ENCODE data around the gene BLNK.
"Not testable (repeated sequence)": the region's sequence is repeated elsewhere in the genome, so short reads cannot be mapped to it uniquely, and the experiment has no call there.

The BLNK gene

DNA sequence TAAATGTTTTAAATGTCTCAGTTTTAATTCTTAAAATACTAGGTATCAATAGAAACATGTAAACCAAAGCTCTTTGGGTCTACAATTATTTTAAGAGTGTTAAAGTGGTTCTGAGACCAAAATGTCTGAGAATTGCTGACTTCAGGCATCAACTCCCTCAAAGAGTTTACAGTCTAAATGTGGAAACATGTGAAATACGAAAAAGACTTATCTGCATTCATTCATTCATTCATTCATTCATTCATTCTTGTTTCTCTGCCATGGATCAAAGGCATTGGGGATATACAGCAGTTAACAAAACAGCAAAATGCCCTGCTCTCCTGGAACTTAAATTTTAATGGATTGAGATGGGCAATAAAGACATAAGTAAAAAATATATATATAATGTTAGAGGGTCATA, 69.8 kb downstream of the BLNK start:
- Histone ChIP-seq H3K9ac (ENCODE audit: low read length) (no peak overlapping the region), H3K4me1 (ENCODE audit: control insufficient read depth, insufficient read depth, low read length) (no peaks in the 10 kb centered on the region), H3K27ac (ENCODE audit: low read depth, low read length) (no peak overlapping the region), H3K36me3 (ENCODE audit: control insufficient read depth, insufficient read depth, low read length) (peaks cover 2% of the 10 kb centered on the region), H3K4me3 (ENCODE audit: low read length) (no peak overlapping the region), H3K27me3 (ENCODE audit: control insufficient read depth, insufficient read depth, low read length) (no peaks in the 10 kb centered on the region)

DNA sequence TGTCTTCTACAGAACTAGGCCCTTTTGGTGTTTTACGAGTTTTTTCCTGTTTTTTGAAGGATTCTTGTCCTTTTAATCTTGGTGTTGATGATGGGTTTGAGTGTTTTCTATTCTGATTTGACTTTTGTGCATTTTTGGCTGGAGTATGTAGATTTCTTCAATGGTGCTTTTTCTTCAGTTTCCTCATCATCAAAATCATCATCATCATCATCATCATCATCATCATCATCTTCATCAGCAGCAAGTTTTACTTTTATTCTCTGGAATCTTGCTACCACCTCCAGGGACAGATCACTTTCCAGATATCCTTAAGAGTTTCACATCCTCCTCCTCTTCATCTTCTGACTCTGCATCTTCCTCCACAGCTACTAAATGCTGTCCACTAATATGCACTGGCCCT, 81.9 kb downstream of the BLNK start:
- not testable (repeated sequence) for H3K4me1 ChIP-seq (ENCODE audit: control insufficient read depth, insufficient read depth, low read length); H3K4me3 ChIP-seq (ENCODE audit: low read length); H3K27me3 ChIP-seq (ENCODE audit: control insufficient read depth, insufficient read depth, low read length); H3K9ac ChIP-seq (ENCODE audit: low read length); H3K36me3 ChIP-seq (ENCODE audit: control insufficient read depth, insufficient read depth, low read length); H3K27ac ChIP-seq (ENCODE audit: low read depth, low read length)

DNA sequence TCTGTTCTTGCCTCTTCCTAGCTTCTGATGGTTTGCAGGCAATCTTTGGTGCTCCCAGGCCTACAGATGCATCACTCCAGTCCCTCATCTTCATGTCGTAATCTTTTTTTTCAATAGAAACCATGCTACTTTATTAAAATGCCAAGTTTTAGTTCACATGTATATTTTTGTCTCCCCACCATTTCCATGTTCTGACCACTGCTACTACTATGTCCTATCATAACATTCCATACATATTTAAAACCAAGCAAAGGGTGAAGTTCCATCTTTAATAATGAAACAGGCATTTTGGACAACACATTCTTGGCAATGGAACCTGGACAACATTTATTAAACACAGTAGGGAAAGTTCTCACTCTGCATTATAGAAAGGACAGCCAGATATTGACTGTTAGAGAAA, 82.5 kb downstream of the BLNK start:
- Histone ChIP-seq H3K27ac (ENCODE audit: low read depth, low read length) (no peak overlapping the region), H3K4me1 (ENCODE audit: control insufficient read depth, insufficient read depth, low read length) (no peaks in the 10 kb centered on the region), H3K4me3 (ENCODE audit: low read length) (no peak overlapping the region), H3K27me3 (ENCODE audit: control insufficient read depth, insufficient read depth, low read length) (no peaks in the 10 kb centered on the region), H3K36me3 (ENCODE audit: control insufficient read depth, insufficient read depth, low read length) (no peaks in the 10 kb centered on the region), H3K9ac (ENCODE audit: low read length) (no peak overlapping the region)

DNA sequence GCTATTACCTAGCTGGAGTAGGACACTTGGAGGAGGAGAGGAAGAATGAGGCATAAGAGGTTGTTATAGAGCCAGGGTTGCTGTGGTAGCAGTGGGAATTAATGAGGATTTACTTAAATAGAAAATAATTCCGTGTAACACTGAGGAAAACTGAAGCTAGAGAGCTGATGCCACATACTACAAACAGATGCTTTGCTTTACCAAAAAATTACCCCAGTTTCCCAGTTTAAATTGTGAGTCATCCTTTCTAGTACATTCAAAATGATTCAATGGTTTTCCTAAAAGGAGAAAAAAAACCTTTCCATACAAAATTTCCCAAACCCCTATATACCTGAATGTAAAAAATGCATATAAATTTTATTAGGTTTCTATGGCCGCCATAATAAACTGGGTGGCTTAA, 82.9 kb downstream of the BLNK start:
- no peak overlapping the region for H3K4me3 ChIP-seq (ENCODE audit: low read length)
- H3K36me3 ChIP-seq (ENCODE audit: control insufficient read depth, insufficient read depth, low read length): no peaks in the 10 kb centered on the region
- no peaks in the 10 kb centered on the region for H3K27me3 ChIP-seq (ENCODE audit: control insufficient read depth, insufficient read depth, low read length)
- H3K9ac ChIP-seq (ENCODE audit: low read length): no peak overlapping the region
- H3K27ac ChIP-seq (ENCODE audit: low read depth, low read length): no peak overlapping the region
- H3K4me1 ChIP-seq (ENCODE audit: control insufficient read depth, insufficient read depth, low read length): no peaks in the 10 kb centered on the region

DNA sequence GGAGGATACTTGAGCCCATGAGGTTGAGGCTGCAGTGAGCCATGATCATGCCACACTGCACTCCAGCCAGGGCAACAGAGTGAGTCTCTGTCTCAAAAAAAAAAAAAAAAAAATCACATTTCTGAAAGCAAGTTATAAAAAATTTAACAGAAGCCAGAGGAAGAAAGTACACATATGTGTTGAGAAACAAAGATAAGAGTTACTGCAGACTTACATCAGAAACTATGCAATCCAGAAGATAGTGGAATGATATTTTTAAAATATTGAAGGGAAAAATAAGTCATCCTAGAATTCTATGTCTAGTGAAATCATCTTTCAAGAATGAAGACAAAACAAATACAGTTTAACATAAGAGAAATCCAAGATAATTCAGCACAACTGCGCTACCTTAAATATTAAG, 94.4 kb downstream of the BLNK start:
- no peaks in the 10 kb centered on the region for H3K36me3 ChIP-seq (ENCODE audit: control insufficient read depth, insufficient read depth, low read length)
- no peak overlapping the region for H3K9ac ChIP-seq (ENCODE audit: low read length)
- H3K27me3 ChIP-seq (ENCODE audit: control insufficient read depth, insufficient read depth, low read length): no peaks in the 10 kb centered on the region
- no peak overlapping the region for H3K27ac ChIP-seq (ENCODE audit: low read depth, low read length)
- H3K4me1 ChIP-seq (ENCODE audit: control insufficient read depth, insufficient read depth, low read length): no peaks in the 10 kb centered on the region
- no peak overlapping the region for H3K4me3 ChIP-seq (ENCODE audit: low read length)

DNA sequence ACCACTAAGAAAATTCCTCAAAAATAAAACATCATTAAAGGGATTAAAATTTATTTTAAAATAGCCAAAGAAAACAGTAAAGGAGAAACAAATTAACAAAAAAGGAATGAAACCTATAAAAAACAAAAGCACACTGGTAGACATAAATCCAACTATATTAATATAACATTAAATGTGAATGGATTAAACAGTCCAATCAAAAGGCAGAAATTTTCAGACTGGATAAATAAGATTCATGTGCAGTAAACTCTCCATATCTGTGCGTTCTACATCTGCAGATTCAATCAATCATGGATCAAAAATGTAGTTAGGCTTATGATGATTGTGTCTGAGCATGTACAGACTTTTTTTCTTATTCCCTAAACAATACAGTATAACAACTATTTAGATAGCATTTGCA, 98.7 kb downstream of the BLNK start:
- H3K9ac ChIP-seq (ENCODE audit: low read length): no peak overlapping the region
- H3K36me3 ChIP-seq (ENCODE audit: control insufficient read depth, insufficient read depth, low read length): no peaks in the 10 kb centered on the region
- H3K27ac ChIP-seq (ENCODE audit: low read depth, low read length): no peak overlapping the region
- no peaks in the 10 kb centered on the region for H3K4me1 ChIP-seq (ENCODE audit: control insufficient read depth, insufficient read depth, low read length)
- H3K4me3 ChIP-seq (ENCODE audit: low read length): no peak overlapping the region
- H3K27me3 ChIP-seq (ENCODE audit: control insufficient read depth, insufficient read depth, low read length): no peaks in the 10 kb centered on the region

DNA sequence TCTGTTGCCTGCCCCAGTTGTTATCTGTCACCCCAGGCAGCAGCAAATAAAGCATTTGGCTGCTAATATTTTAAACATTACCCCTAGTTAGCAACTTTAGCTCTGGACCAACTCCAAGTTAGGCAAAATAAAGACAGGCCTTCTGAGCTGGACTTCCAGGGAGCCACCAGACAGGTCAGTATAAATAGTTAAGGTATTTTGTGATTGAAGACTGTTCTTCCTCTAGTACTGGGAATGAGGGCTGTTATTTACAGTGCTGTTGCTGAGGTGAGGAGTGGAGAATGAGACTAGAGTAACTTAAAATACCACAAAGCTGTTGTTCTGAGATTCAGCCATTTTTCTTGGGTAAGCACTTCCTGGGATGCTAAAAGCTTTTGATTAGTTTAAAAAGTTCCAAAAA, 101.1 kb downstream of the BLNK start:
- Histone ChIP-seq H3K9ac (ENCODE audit: low read length) (no peak overlapping the region), H3K4me1 (ENCODE audit: control insufficient read depth, insufficient read depth, low read length) (no peaks in the 10 kb centered on the region), H3K27ac (ENCODE audit: low read depth, low read length) (no peak overlapping the region), H3K27me3 (ENCODE audit: control insufficient read depth, insufficient read depth, low read length) (no peaks in the 10 kb centered on the region), H3K4me3 (ENCODE audit: low read length) (no peak overlapping the region), H3K36me3 (ENCODE audit: control insufficient read depth, insufficient read depth, low read length) (no peaks in the 10 kb centered on the region)

DNA sequence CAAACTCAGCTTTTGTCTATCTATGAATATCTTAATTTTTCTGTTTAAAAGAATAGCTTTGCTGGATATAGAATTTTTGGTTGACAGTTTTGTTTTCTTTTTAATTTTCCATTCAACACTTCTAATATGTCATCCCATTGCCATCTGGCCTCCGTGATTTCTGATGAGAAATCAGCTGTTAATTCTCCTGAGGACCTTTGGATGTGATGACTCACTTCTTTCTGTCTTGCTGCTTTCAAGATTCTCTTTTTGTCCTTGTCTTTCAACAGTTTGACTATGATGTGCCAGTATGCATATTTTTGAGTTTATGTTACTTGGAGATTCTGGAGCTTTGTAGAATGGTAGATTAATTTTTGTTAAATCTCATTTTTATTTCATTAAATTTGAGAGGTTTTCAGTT, 102.8 kb downstream of the BLNK start:
- no peak overlapping the region for H3K27ac ChIP-seq (ENCODE audit: low read depth, low read length)
- H3K27me3 ChIP-seq (ENCODE audit: control insufficient read depth, insufficient read depth, low read length): no peaks in the 10 kb centered on the region
- no peak overlapping the region for H3K4me3 ChIP-seq (ENCODE audit: low read length)
- no peaks in the 10 kb centered on the region for H3K36me3 ChIP-seq (ENCODE audit: control insufficient read depth, insufficient read depth, low read length)
- no peaks in the 10 kb centered on the region for H3K4me1 ChIP-seq (ENCODE audit: control insufficient read depth, insufficient read depth, low read length)
- no peak overlapping the region for H3K9ac ChIP-seq (ENCODE audit: low read length)

DNA sequence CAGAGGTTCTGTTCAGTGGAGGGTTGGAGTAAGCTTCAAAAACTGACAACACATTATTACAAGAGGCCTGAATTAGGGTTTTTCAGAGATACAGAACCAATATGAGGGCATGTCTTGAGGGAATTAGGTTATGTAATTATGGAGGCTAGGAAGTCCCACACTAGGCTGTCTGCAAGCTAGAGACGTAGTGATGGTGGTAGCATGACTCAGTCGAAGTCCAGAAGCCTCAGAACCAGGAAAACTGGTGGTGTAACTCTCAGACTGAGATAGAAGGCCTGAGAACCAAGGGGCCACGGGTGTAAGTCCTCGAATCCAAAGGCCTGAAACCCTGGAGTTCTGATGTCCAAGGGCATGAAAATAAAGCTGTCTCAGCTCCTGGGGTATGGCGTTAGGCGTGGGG, 105.6 kb downstream of the BLNK start:
- Histone ChIP-seq H3K9ac (ENCODE audit: low read length) (no peak overlapping the region), H3K4me3 (ENCODE audit: low read length) (no peak overlapping the region), H3K36me3 (ENCODE audit: control insufficient read depth, insufficient read depth, low read length) (no peaks in the 10 kb centered on the region), H3K27me3 (ENCODE audit: control insufficient read depth, insufficient read depth, low read length) (no peaks in the 10 kb centered on the region), H3K27ac (ENCODE audit: low read depth, low read length) (no peak overlapping the region), H3K4me1 (ENCODE audit: control insufficient read depth, insufficient read depth, low read length) (no peaks in the 10 kb centered on the region)

DNA sequence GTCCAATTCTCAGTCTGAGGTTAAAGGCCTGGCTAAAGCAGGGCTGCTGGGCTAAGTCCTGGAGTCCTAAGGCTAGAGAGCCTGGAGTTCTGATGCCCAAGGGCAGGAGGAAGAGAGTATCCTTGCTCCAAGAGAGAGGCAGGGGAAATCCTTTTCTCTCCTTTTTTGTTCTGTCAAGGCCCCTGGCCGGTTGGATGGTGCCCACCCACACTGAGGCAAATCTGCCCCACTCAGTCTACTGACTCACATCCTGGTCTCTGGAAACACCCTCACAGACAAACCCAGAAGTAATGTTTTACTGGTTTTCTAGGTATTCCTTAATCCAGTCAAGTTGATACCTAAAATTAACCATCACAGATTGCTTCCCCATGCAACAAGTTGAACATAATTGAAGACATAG, 118.3 kb downstream of the BLNK start:
- no peaks in the 10 kb centered on the region for H3K27me3 ChIP-seq (ENCODE audit: control insufficient read depth, insufficient read depth, low read length)
- no peak overlapping the region for H3K9ac ChIP-seq (ENCODE audit: low read length)
- no peaks in the 10 kb centered on the region for H3K4me1 ChIP-seq (ENCODE audit: control insufficient read depth, insufficient read depth, low read length)
- H3K36me3 ChIP-seq (ENCODE audit: control insufficient read depth, insufficient read depth, low read length): peaks cover 28% of the 10 kb centered on the region
- no peak overlapping the region for H3K27ac ChIP-seq (ENCODE audit: low read depth, low read length)
- H3K4me3 ChIP-seq (ENCODE audit: low read length): no peak overlapping the region

DNA sequence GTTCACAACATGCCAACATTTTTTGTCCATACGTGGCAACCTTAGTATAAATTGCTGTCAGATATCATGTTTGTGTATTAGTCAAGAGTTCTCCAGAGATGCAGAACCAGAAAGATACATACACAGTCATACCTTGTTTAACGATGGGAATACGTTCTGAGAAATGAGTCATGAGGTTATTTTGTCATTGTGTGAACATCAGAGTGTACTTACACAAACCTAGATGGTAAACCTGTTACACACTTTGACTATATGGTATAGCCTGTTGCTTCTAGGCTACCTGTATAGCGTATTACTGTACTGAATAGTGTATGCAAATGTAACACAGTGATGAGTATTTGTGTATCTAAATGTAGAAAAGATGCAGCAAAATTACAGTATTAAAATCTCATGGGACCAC, 118.9 kb downstream of the BLNK start:
- Histone ChIP-seq H3K27ac (ENCODE audit: low read depth, low read length) (no peak overlapping the region), H3K36me3 (ENCODE audit: control insufficient read depth, insufficient read depth, low read length) (peaks cover 28% of the 10 kb centered on the region), H3K4me3 (ENCODE audit: low read length) (no peak overlapping the region), H3K4me1 (ENCODE audit: control insufficient read depth, insufficient read depth, low read length) (no peaks in the 10 kb centered on the region), H3K9ac (ENCODE audit: low read length) (no peak overlapping the region), H3K27me3 (ENCODE audit: control insufficient read depth, insufficient read depth, low read length) (no peaks in the 10 kb centered on the region)

Measured in rectal smooth muscle tissue (tissue), 1 donor.